Uterus (tissue), 4 donors: Measurements from ENCODE around the gene SLC25A38. TPM values are rescaled to one million over a fixed set of nuclear protein-coding genes. Genes with fewer than 3 reads are reported as not detected.

Source experiments
- DNase-seq, 2 donors: peaks; one replicate each; pipeline ENCODE4 v3.0.0-alpha.2; 2019 to 2020
- H3K27ac ChIP-seq, 2 donors: fragments of 200-600 bp; sonication (generic); 1 replicate in 1 of 2; 2 replicates in 1 of 2; pipeline ENCODE4 v1.5.1; 2016 to 2018
- H3K27me3 ChIP-seq, 2 donors: fragments of 200-600 bp; sonication (generic); one replicate each; pipeline ENCODE4 v1.5.1; 2018 to 2019; ENCODE audit warnings: control low read depth in 1 of 2
- H3K36me3 ChIP-seq, 2 donors: fragments of 200-600 bp; sonication (generic); one replicate each; pipeline ENCODE4 v1.5.1; 2019; ENCODE audit warnings: control low read depth in 1 of 2
- H3K4me1 ChIP-seq, 2 donors: fragments of 200-600 bp; sonication (generic); one replicate each; pipeline ENCODE4 v1.5.1; 2018 to 2019; ENCODE audit warnings: control low read depth in 1 of 2
- H3K4me3 ChIP-seq, 2 donors: fragments of 200-600 bp; sonication (generic); 1 replicate in 1 of 2; 2 replicates in 1 of 2; pipeline ENCODE4 v1.5.1; 2018 to 2019; ENCODE audit warnings: mild to moderate bottlenecking in 1 of 2
- H3K9me3 ChIP-seq, 2 donors: fragments of 200-600 bp; sonication (generic); one replicate each; pipeline ENCODE4 v1.5.1; 2019; ENCODE audit warnings: control low read depth in 1 of 2
- CTCF ChIP-seq, 4 experiments: fragments of 200-600 bp in 2 of 4; fragments of 450-650 bp in 2 of 4; sonication (generic) in 2 of 4; IDR thresholded peaks; one replicate each; pipeline ENCODE4 v1.5.1; 2016 to 2019; ENCODE audit warnings: antibody characterized with exemption in 4 of 4, mild to moderate bottlenecking in 2 of 4, moderate library complexity in 1 of 4
- POLR2A ChIP-seq, 2 donors: fragments of 450-650 bp; IDR thresholded peaks; one replicate each; pipeline ENCODE4 v1.6.1; 2016; ENCODE audit warnings: antibody characterized with exemption in 2 of 2, mild to moderate bottlenecking in 1 of 2, moderate library complexity in 1 of 2
- intact Hi-C: fragments of 100-400 bp; cut with DNase I; formaldehyde crosslinking; loops from one replicate; pipeline ENCODE4 v1.15.1; 2023; ENCODE audit warnings: low total_unique reads
- total RNA-seq, 4 donors: library from RNA; depleted of rRNA in 3 of 4; stranded (reverse); fragments of >200 nt in 3 of 4; gene quantifications; one replicate each; pipeline versions ENCODE4 v1.1.0 to v1.2.4, GENCODE V29; 2014 to 2023
- donor health status: DM: yes; HTN: yes; CAD: no.

SLC25A38 gene
- total RNA-seq, 4 donors from 2014 or later, result 22.6 to 30.3 (median 26.7) TPM

DNA sequence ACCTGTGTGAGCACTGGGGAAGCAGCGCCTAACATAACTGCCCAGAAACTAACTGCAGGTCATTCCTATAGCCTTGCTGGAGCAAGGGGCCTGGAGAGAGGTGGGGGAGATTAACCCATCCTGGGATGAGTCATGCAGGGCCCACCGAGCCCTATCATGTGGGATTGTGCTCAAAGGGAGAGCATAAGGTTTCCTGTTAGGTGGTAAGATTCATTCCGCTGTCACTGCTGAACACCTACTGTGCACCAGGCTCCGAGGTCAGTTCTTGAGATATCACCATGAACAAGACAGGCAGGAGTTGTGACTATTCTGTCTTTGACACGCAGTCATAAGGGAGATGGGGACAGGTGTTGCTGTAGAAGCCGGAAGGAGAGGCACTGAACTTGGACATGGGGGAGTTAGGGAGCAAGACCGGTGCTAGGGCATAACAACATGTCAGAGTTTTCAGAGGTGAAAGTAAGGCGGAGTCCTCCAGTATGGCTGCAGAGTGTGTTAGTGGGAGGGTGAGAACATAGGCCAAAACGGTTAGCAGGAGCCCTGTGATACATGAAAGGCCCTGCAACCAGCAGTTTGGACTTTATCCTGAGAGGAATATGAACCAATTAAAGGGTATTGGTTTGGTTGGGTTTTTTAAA lies 2.4 kb downstream of the SLC25A38 start:
- H3K27ac ChIP-seq, result no peak overlapping the region
- peaks cover 0 to 5% of the 10 kb centered on the region in 2 donors for H3K4me1 ChIP-seq
- no peak for DNase-seq
- H3K36me3 ChIP-seq, result no peaks in the 10 kb centered on the region
- H3K9me3 ChIP-seq, result no peaks in the 10 kb centered on the region
- no peaks in the 10 kb centered on the region for H3K27me3 ChIP-seq
- TF ChIP-seq CTCF (IDR thresholded peaks at IDR 0.05), result no peak
- no peak for TF ChIP-seq POLR2A (IDR thresholded peaks at IDR 0.05)
- intact Hi-C loops, result no loop called here
- no peak overlapping the region for H3K4me3 ChIP-seq

DNA sequence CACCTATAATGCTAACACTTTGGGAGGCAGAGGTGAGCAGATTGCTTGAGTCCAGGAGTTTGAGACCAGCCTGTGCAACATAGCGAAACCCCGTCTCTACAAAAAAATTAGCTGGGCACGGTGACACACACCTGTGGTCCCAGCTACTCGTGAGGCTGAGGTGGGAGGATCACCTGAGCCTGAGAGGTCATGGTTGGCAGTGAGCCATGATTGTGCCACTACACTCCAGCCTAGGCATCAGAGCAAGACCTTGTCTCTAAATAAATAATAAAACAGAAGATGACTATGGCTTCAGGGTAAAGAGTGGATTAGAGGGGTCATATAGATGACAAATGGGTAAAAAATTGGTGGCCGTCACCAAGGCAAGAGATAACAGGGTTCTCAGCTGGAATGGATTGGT lies 3.1 kb downstream of the SLC25A38 start:
- H3K27ac ChIP-seq, result no peak overlapping the region
- no peak for DNase-seq
- intact Hi-C loops, result no loop called here
- no peaks in the 10 kb centered on the region for H3K9me3 ChIP-seq
- TF ChIP-seq POLR2A (IDR thresholded peaks at IDR 0.05) (no peak), CTCF (IDR thresholded peaks at IDR 0.05) (no peak)
- no peaks in the 10 kb centered on the region for H3K36me3 ChIP-seq
- H3K27me3 ChIP-seq, result no peaks in the 10 kb centered on the region
- no peak overlapping the region for H3K4me3 ChIP-seq
- H3K4me1 ChIP-seq, result peaks cover 0 to 5% of the 10 kb centered on the region in 2 donors

DNA sequence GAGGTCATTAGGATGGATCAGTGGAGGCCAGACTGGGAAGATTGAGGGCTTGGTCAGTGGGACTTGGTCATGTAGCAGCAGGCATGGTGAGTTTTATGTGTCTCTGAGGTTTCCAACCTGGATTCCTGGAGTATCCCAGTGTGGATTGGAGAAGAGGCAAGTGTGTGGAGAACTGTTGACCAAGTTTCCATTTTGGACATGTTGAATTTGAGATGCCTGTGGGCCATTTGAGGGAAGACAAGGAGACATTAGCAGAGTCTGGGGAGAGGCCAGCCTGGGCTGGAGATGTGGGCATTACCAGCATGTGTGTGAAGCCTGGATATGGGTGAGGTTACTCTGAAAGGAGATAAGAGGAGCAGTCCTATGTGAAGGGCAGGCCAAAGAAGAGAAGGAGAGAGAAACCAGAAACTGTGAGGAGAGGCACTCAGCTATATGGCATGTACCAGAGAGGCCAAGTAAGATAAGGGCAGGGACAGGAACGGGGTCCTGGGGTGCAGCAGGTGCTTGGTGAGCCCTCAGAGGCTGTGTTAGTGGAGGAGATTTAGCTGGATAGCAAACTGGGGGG lies 4.3 kb downstream of the SLC25A38 start:
- H3K27ac ChIP-seq, result no peak overlapping the region
- intact Hi-C loops, result no loop called here

GRCh38 chr3:39388153-39388552 lies 5.0 kb downstream of the SLC25A38 start:
- TF ChIP-seq POLR2A (IDR thresholded peaks at IDR 0.05), result no peak
- TF ChIP-seq CTCF (IDR thresholded peaks at IDR 0.05), result no peak
- H3K4me1 ChIP-seq, result peaks cover 0 to 5% of the 10 kb centered on the region in 2 donors
- no peak for DNase-seq
- no peak overlapping the region for H3K27ac ChIP-seq
- no peaks in the 10 kb centered on the region for H3K27me3 ChIP-seq
- intact Hi-C loops, result no loop called here
- no peaks in the 10 kb centered on the region for H3K36me3 ChIP-seq
- no peak overlapping the region for H3K4me3 ChIP-seq
- H3K9me3 ChIP-seq, result no peaks in the 10 kb centered on the region

More for the DNA sequence above, 4.3 kb downstream of the SLC25A38 start:
- H3K36me3 ChIP-seq, result no peaks in the 10 kb centered on the region
- no peak overlapping the region for H3K4me3 ChIP-seq
- no peaks in the 10 kb centered on the region for H3K27me3 ChIP-seq
- TF ChIP-seq CTCF (IDR thresholded peaks at IDR 0.05) (no peak), POLR2A (IDR thresholded peaks at IDR 0.05) (no peak)
- no peaks in the 10 kb centered on the region for H3K9me3 ChIP-seq
- H3K4me1 ChIP-seq, result peaks cover 0 to 5% of the 10 kb centered on the region in 2 donors
- DNase-seq, result no peak

GRCh38 chr3:39388741-39389248 lies 5.6 kb downstream of the SLC25A38 start:
- Histone ChIP-seq H3K4me3 (no peak overlapping the region), H3K4me1 (peaks cover 0 to 5% of the 10 kb centered on the region in 2 donors), H3K27ac (no peak overlapping the region), H3K27me3 (no peaks in the 10 kb centered on the region), H3K36me3 (no peaks in the 10 kb centered on the region), H3K9me3 (no peaks in the 10 kb centered on the region)
- no peak for TF ChIP-seq CTCF (IDR thresholded peaks at IDR 0.05)
- no peak for TF ChIP-seq POLR2A (IDR thresholded peaks at IDR 0.05)
- no peak for DNase-seq
- intact Hi-C loops, result no loop called here
